ENCODE measurements around the gene CAVIN2. TPM values are rescaled to one million over a fixed set of nuclear protein-coding genes. Genes with fewer than 3 reads are reported as not detected.
"Not testable (repeated sequence)": the region's sequence is repeated elsewhere in the genome, so short reads cannot be mapped to it uniquely, and the experiment has no call there.

The CAVIN2 gene
- total RNA-seq, 4 donors from 2014 or later = 7.9 to 49.5 (median 15.2) TPM

DNA sequence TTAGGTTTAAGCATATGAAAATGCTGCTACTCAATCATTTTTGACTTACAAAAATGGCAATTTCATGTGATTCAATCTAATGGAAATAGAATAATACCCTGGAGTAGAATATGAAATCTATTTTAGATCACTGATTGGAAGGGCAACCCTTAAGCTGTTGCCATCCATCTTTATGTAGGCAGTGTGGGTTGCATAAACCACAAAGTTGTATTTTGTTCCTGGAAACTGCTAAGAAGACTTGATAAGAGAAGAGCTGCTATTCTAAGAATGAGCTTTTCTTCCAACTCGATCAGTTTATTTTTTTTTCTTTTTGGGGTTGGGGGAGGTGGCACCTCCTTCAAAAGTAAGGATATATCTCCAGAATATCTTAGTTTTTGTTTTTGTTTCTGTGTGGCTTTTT is 60.2 kb downstream of the CAVIN2 start:
- DNase-seq = no peak
- no peaks in the 10 kb centered on the region for H3K27me3 ChIP-seq
- H3K4me3 ChIP-seq = no peak overlapping the region
- no peaks in the 10 kb centered on the region for H3K4me1 ChIP-seq
- no peaks in the 10 kb centered on the region for H3K36me3 ChIP-seq
- H3K9me3 ChIP-seq = no peaks in the 10 kb centered on the region
- H3K27ac ChIP-seq = no peak overlapping the region
- no peak for TF ChIP-seq POLR2A (IDR thresholded peaks at IDR 0.05)
- TF ChIP-seq, protein P1, sequence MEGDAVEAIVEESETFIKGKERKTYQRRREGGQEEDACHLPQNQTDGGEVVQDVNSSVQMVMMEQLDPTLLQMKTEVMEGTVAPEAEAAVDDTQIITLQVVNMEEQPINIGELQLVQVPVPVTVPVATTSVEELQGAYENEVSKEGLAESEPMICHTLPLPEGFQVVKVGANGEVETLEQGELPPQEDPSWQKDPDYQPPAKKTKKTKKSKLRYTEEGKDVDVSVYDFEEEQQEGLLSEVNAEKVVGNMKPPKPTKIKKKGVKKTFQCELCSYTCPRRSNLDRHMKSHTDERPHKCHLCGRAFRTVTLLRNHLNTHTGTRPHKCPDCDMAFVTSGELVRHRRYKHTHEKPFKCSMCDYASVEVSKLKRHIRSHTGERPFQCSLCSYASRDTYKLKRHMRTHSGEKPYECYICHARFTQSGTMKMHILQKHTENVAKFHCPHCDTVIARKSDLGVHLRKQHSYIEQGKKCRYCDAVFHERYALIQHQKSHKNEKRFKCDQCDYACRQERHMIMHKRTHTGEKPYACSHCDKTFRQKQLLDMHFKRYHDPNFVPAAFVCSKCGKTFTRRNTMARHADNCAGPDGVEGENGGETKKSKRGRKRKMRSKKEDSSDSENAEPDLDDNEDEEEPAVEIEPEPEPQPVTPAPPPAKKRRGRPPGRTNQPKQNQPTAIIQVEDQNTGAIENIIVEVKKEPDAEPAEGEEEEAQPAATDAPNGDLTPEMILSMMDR (IDR thresholded peaks at IDR 0.05) = no peak

DNA sequence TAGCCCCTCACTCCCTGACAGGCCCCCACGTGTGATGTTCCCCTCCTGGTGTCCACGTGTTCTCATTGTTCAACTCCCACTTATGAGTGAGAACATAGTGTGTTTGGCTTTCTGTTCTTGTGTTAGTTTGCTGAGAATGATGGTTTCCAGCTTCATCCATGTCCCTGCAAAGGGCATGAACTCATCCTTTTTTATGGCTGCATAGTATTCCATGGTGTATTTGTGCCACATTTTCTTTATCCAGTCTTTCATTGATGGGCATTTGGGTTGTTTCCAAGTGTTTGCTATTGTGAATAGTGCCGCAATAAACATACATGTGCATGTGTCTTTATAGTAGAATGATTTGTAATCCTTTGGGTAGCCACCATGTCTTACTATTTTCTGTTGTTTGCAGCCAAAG is 61.2 kb downstream of the CAVIN2 start:
- not testable (repeated sequence) for H3K27me3 ChIP-seq, DNase-seq, H3K9me3 ChIP-seq, H3K4me1 ChIP-seq, H3K4me3 ChIP-seq, H3K27ac ChIP-seq, H3K36me3 ChIP-seq

Other genes starting within 250 kb of the CAVIN2 start
- gene NABP1, start 169.0 kb downstream of the CAVIN2 start, total RNA-seq = 100 to 1,000 TPM in 3 of 4 donors, 10 to 100 TPM in 1; 31.4 to 273 (median 211) TPM

Data from Peyer's patch (tissue), 4 donors.